Mesenchymal stem cell (in vitro differentiated cells and primary cell): ENCODE results near the gene SNCAIP. TPM values are rescaled to one million over a fixed set of nuclear protein-coding genes. Genes with fewer than 3 reads are reported as not detected.
A peak's percentile ranks its signal among the peaks of the same experiment; 100 is the strongest.

Experiments used
- DNase-seq: peaks from one replicate; pipeline ENCODE4 v3.0.0-alpha.2; 2013
- H2AFZ ChIP-seq: one replicate; pipeline ENCODE4 v1.6.1; 2013; ENCODE audit warnings: low read depth, mild to moderate bottlenecking, control low read depth, inconsistent platforms, low read length, moderate library complexity
- H2AK5ac ChIP-seq: 2 replicates; pipeline ENCODE4 v1.6.1; 2013; ENCODE audit warnings: low read length, moderate library complexity, mild to moderate bottlenecking, inconsistent platforms; ENCODE audit not compliant: severe bottlenecking
- H2BK120ac ChIP-seq: one replicate; pipeline ENCODE4 v1.6.1; 2013; ENCODE audit warnings: low read depth, mild to moderate bottlenecking, inconsistent platforms, low read length, moderate library complexity
- H2BK12ac ChIP-seq, 2 experiments: one replicate each; pipeline ENCODE4 v1.6.1; 2013; ENCODE audit warnings: inconsistent platforms in 2 of 2, low read length in 2 of 2, mild to moderate bottlenecking in 2 of 2, moderate library complexity in 2 of 2, control low read depth in 1 of 2
- H2BK15ac ChIP-seq: one replicate; pipeline ENCODE4 v1.6.1; 2013; ENCODE audit warnings: mild to moderate bottlenecking, low read depth, inconsistent platforms; ENCODE audit not compliant: poor library complexity, severe bottlenecking
- H2BK5ac ChIP-seq: 2 replicates; pipeline ENCODE4 v1.6.1; 2013; ENCODE audit warnings: low read depth, mild to moderate bottlenecking, low read length, control low read depth, inconsistent platforms; ENCODE audit not compliant: poor library complexity, severe bottlenecking
- H3K14ac ChIP-seq, 2 experiments: one replicate each; pipeline ENCODE4 v1.6.1; 2013; ENCODE audit warnings: inconsistent platforms in 2 of 2, low read length in 2 of 2, control low read depth in 1 of 2, mild to moderate bottlenecking in 1 of 2, moderate library complexity in 1 of 2
- H3K18ac ChIP-seq, 2 experiments: one replicate each; pipeline ENCODE4 v1.6.1; 2013; ENCODE audit warnings: inconsistent platforms in 2 of 2, low read length in 2 of 2, control low read depth in 1 of 2, low read depth in 1 of 2, mild to moderate bottlenecking in 1 of 2
- H3K23ac ChIP-seq, 2 experiments: one replicate each; pipeline ENCODE4 v1.6.1; 2013; ENCODE audit warnings: inconsistent platforms in 2 of 2, low read length in 2 of 2, mild to moderate bottlenecking in 2 of 2, moderate library complexity in 2 of 2, control low read depth in 1 of 2
- H3K27ac ChIP-seq: 2 replicates; pipeline ENCODE4 v1.5.1; 2013; ENCODE audit warnings: mild to moderate bottlenecking, moderate library complexity, low read length, control low read depth, inconsistent platforms; ENCODE audit not compliant: poor library complexity, severe bottlenecking
- H3K27me3 ChIP-seq, 2 experiments: 2 replicates each; pipeline versions ENCODE4 v1.6.1 to v1.7.0; 2013; ENCODE audit warnings: low read length in 2 of 2, mild to moderate bottlenecking in 2 of 2, moderate library complexity in 2 of 2, control low read depth in 1 of 2, inconsistent platforms in 1 of 2; ENCODE audit not compliant: control insufficient read depth in 1 of 2, insufficient read depth in 1 of 2
- H3K36me3 ChIP-seq, 2 experiments: 2 replicates each; pipeline versions ENCODE4 v1.6.1 to v1.7.0; 2013; ENCODE audit warnings: low read length in 2 of 2, control low read depth in 1 of 2, inconsistent platforms in 1 of 2, low read depth in 1 of 2, mild to moderate bottlenecking in 1 of 2; ENCODE audit not compliant: insufficient read depth in 2 of 2, control insufficient read depth in 1 of 2
- H3K4ac ChIP-seq, 2 experiments: one replicate each; pipeline ENCODE4 v1.6.1; 2013; ENCODE audit warnings: inconsistent platforms in 2 of 2, low read length in 2 of 2, mild to moderate bottlenecking in 2 of 2, moderate library complexity in 2 of 2, control low read depth in 1 of 2, low read depth in 1 of 2
- H3K4me1 ChIP-seq: 2 replicates; pipeline ENCODE4 v1.6.1; 2013; ENCODE audit warnings: low read depth, low read length, control low read depth; ENCODE audit not compliant: control insufficient read depth, insufficient read depth
- H3K4me2 ChIP-seq: 2 replicates; pipeline ENCODE4 v1.6.1; 2013; ENCODE audit warnings: low read length, mild to moderate bottlenecking, inconsistent platforms; ENCODE audit not compliant: poor library complexity, severe bottlenecking
- H3K4me3 ChIP-seq, 2 experiments: 2 replicates each; pipeline versions ENCODE4 v1.5.1 to v1.7.0; 2013; ENCODE audit warnings: low read length in 2 of 2, mild to moderate bottlenecking in 2 of 2, control low read depth in 1 of 2, low read depth in 1 of 2; ENCODE audit not compliant: insufficient read depth in 1 of 2
- H3K79me1 ChIP-seq: replicated peaks from 2 replicates; pipeline ENCODE4 v1.6.1; 2013; ENCODE audit warnings: mild to moderate bottlenecking, control low read depth, low read length, inconsistent platforms; ENCODE audit not compliant: poor library complexity, severe bottlenecking
- H3K9ac ChIP-seq: 2 replicates; pipeline ENCODE4 v1.7.0; 2013; ENCODE audit warnings: mild to moderate bottlenecking, low read length, moderate library complexity
- H3K9me3 ChIP-seq: 2 replicates; pipeline ENCODE4 v1.7.0; 2013; ENCODE audit warnings: mild to moderate bottlenecking, low read length; ENCODE audit not compliant: control insufficient read depth
- H4K8ac ChIP-seq: one replicate; pipeline ENCODE4 v1.6.1; 2013; ENCODE audit warnings: inconsistent platforms, mild to moderate bottlenecking, low read length, moderate library complexity
- H4K91ac ChIP-seq: one replicate; pipeline ENCODE4 v1.6.1; 2013; ENCODE audit warnings: mild to moderate bottlenecking, low read length, inconsistent platforms
- WGBS: methylation state at CpG from one replicate; pipeline ENCODE4 v1.1.7; 2013; ENCODE audit warnings: mixed read lengths; 5-methylcytosine and 5-hydroxymethylcytosine counted together
- polyA plus RNA-seq, 2 experiments: library from polyadenylated mRNA; stranded (reverse); fragments of 200-250 nt; gene quantifications; one replicate each; pipeline ENCODE4 v1.2.3, GENCODE V29; 2013

Gene SNCAIP
- 1.5 TPM for polyA plus RNA-seq (2013, experiment 1 of 2)
- 1.8 TPM for polyA plus RNA-seq (2013, experiment 2 of 2)

DNA sequence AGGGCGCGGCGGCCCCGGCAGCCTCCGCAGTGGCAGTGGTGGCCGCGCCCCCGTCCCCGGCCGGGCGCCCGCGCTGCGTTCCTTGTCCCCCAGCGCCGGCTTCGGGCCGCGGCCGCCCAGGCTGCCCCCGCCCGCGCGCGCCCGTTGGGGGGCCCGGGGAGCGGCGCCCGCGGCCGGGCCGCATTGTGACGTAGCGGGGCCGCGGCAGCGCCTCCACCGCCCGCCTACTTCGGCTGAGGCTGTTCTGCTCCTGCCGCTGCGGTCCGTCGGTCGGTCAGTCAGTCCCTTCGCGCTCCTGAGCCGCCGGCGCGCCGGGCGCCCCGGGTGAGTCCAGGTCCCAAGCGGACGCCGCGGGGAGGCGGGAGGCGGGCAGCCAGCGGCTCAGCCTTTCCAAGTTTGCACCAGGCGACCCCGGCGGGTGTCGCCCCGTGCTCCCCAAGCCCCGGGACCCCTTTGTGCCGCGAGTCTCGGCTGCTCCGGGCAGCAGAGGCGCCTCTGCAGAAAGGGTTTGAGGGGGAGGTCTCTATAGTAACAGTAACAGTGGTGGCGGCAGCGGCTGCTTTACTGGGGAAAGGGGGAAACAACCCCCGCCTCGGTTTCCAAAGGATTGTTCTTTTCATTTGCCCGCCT lies at the start of gene SNCAIP:
TSS of gene SNCAIP (plus strand) at position 277 of the 630 bp plus-strand sequence. CDS start 78,898 bp downstream, outside the sequence.
- peak within 1 kb of the TSS; percentile 66 for H2AFZ ChIP-seq
- H4K8ac ChIP-seq = peak within 1 kb of the TSS; percentile 77
- 0% methylated on average over 75 of the region's 78 CpGs for WGBS
- peak within 1 kb of the TSS; percentile 82 for H3K9ac ChIP-seq
- H3K23ac ChIP-seq = peak within 1 kb of the TSS in 1 of 2 experiments; percentile 23
- H3K79me1 ChIP-seq = no peaks in the 10 kb centered on the region
- peaks cover 0 to 31% of the 10 kb centered on the region in 2 experiments for H3K27me3 ChIP-seq
- H3K27ac ChIP-seq = no peak within 1 kb of the TSS
- H4K91ac ChIP-seq = peak within 1 kb of the TSS; percentile 74
- H3K36me3 ChIP-seq = no peaks in the 10 kb centered on the region
- H2BK120ac ChIP-seq = peak within 1 kb of the TSS; percentile 85
- H3K4me3 ChIP-seq = peak within 1 kb of the TSS; percentile 63 to 85
- peak; percentile 59 for DNase-seq
- H3K14ac ChIP-seq = no peak within 1 kb of the TSS
- H2BK5ac ChIP-seq = no peak within 1 kb of the TSS
- peak within 1 kb of the TSS; percentile 100 for H3K4me2 ChIP-seq
- no peaks in the 10 kb centered on the region for H3K9me3 ChIP-seq
- peak within 1 kb of the TSS; percentile 62 to 86 for H3K18ac ChIP-seq
- H3K4me1 ChIP-seq = peaks cover 11% of the 10 kb centered on the region
- H2AK5ac ChIP-seq = no peak within 1 kb of the TSS
- peak within 1 kb of the TSS in 1 of 2 experiments; percentile 31 for H3K4ac ChIP-seq
- peak within 1 kb of the TSS; percentile 97 for H2BK15ac ChIP-seq
- no peak within 1 kb of the TSS for H2BK12ac ChIP-seq

DNA sequence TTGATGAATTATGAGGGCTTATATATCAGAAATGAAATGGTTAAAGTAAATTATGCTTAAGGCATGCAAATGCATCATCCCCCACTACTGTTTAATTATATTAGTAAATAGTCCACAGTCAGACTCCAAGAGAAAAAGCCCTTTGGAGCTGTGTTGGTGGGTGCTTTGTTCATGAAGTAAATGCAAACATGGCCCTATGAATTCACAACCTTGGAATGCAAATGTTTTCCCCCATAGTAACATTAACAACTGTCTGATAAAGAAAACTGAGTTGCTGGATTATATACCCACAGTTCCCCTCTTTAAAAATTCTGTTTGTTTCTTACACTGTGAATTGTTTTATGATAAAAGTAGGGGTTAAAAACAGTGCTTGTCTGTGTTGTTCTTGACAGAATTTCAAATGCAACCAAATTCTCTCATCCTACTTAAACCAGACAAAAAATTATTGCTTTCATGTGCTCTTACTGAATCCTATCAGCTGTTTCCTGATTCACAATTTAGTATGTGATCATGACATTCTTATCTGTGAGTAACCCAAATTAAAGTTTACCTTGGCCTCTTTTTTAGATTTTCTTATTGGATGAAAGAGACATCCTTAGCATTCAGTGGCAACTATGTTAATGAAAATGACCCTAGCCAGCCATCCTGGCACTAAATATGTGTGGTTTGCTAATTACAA lies 48.5 kb upstream of the SNCAIP start:
- Histone ChIP-seq H3K4me3 (peak overlapping the region in 1 of 2 experiments; percentile 11), H3K23ac (no peak overlapping the region), H3K4ac (no peak overlapping the region), H3K79me1 (no peaks in the 10 kb centered on the region), H2AFZ (no peak overlapping the region), H4K91ac (no peak overlapping the region), H3K27me3 (no peaks in the 10 kb centered on the region), H3K9ac (peak overlapping the region; percentile 58), H4K8ac (no peak overlapping the region), H3K18ac (no peak overlapping the region), H2BK5ac (no peak overlapping the region), H3K14ac (no peak overlapping the region), H3K4me1 (peaks cover 2% of the 10 kb centered on the region), H3K9me3 (no peaks in the 10 kb centered on the region), H3K36me3 (no peaks in the 10 kb centered on the region), H3K27ac (no peak overlapping the region), H2BK15ac (no peak overlapping the region), H3K4me2 (no peak overlapping the region), H2AK5ac (no peak overlapping the region), H2BK12ac (no peak overlapping the region), H2BK120ac (no peak overlapping the region)
- DNase-seq = peak; percentile 55

DNA sequence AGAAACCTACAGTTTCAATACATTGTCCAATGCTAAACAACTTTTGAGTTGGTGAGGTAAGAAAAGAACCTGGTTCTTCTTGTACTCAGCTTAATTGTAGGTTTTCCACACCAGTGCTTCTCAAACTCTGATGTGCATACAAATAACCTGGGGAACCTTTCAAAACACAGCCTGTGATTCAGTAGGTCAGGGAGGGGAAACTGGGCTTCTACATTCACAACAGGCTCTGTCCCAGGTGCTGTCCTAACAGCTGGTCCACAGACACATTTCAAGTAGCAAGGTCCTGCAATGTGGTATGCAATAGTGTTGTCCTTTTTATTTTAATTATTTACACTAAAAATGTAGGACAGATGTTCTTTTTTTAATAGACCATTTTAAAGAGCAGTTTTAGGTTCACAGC lies 47.4 kb upstream of the SNCAIP start:
- H3K4me2 ChIP-seq = no peak overlapping the region
- no peak overlapping the region for H2BK15ac ChIP-seq
- H2BK12ac ChIP-seq = no peak overlapping the region
- no peak overlapping the region for H3K23ac ChIP-seq
- no peaks in the 10 kb centered on the region for H3K27me3 ChIP-seq
- H3K9me3 ChIP-seq = no peaks in the 10 kb centered on the region
- H2BK120ac ChIP-seq = no peak overlapping the region
- no peak overlapping the region for H3K9ac ChIP-seq
- peaks cover 2% of the 10 kb centered on the region for H3K4me1 ChIP-seq
- H3K27ac ChIP-seq = no peak overlapping the region
- H3K36me3 ChIP-seq = no peaks in the 10 kb centered on the region
- H3K14ac ChIP-seq = no peak overlapping the region
- no peak overlapping the region for H2AK5ac ChIP-seq
- H3K79me1 ChIP-seq = no peaks in the 10 kb centered on the region
- H3K4me3 ChIP-seq = no peak overlapping the region
- H3K4ac ChIP-seq = no peak overlapping the region
- H4K91ac ChIP-seq = no peak overlapping the region
- no peak overlapping the region for H2AFZ ChIP-seq
- no peak for DNase-seq
- no peak overlapping the region for H2BK5ac ChIP-seq
- H4K8ac ChIP-seq = no peak overlapping the region
- no peak overlapping the region for H3K18ac ChIP-seq

DNA sequence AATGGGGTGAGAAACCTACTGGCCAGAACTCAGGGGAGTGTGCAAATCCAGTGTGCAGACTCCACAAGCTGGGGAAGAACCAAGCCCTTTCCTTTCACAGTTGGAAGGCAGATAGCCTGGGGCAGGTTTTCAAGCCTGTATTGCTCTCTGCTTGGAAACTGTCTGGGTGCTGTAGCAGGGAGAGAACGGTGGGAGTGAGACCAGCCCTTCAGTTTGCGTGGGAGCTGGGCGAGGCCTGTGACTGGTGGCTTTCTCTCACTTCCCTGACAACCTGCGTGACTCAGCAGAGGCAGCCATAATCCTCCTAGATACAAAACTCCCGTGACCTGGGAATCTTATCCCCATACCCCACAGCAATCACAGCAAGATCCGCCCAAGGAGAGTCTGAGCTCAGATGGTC lies 44.9 kb upstream of the SNCAIP start:
- Histone ChIP-seq H3K14ac (peak overlapping the region in 1 of 2 experiments; percentile 4), H2BK5ac (no peak overlapping the region), H3K79me1 (no peaks in the 10 kb centered on the region), H4K91ac (no peak overlapping the region), H3K18ac (peak overlapping the region in 1 of 2 experiments; percentile 54), H3K9ac (no peak overlapping the region), H3K4me2 (no peak overlapping the region), H2BK120ac (no peak overlapping the region), H3K4ac (no peak overlapping the region), H3K27ac (no peak overlapping the region), H3K23ac (no peak overlapping the region), H3K4me3 (no peak overlapping the region), H3K9me3 (no peaks in the 10 kb centered on the region), H3K36me3 (no peaks in the 10 kb centered on the region), H2BK12ac (no peak overlapping the region), H2AK5ac (no peak overlapping the region), H2BK15ac (no peak overlapping the region), H2AFZ (no peak overlapping the region), H3K27me3 (no peaks in the 10 kb centered on the region), H3K4me1 (no peaks in the 10 kb centered on the region), H4K8ac (peak overlapping the region; percentile 2)
- 86% methylated on average over 6 of the region's 6 CpGs for WGBS
- no peak for DNase-seq
